Upper lobe of right lung (tissue), 1 donor: ENCODE data around the gene RHOBTB3. TPM values are rescaled to one million over a fixed set of nuclear protein-coding genes. Genes with fewer than 3 reads are reported as not detected.

Experiments
- ATAC-seq: fragments of 200-7000 bp; cut with Tn5 transposase; one replicate; pipeline ENCODE4 v1.9.1; 2020; ENCODE audit warnings: mild to moderate bottlenecking, moderate library complexity
- DNase-seq: peaks from one replicate; pipeline ENCODE4 v3.0.0-alpha.2; 2020
- H3K27ac ChIP-seq: fragments of 200-600 bp; one replicate; pipeline ENCODE4 v1.8.0; 2022
- H3K27me3 ChIP-seq: fragments of 200-600 bp; one replicate; pipeline ENCODE4 v1.8.0; 2022; ENCODE audit warnings: mild to moderate bottlenecking
- H3K36me3 ChIP-seq: fragments of 200-600 bp; one replicate; pipeline ENCODE4 v1.8.0; 2022
- H3K4me1 ChIP-seq: fragments of 200-600 bp; one replicate; pipeline ENCODE4 v1.8.0; 2022
- H3K4me3 ChIP-seq: fragments of 200-600 bp; one replicate; pipeline ENCODE4 v1.8.0; 2022; ENCODE audit warnings: mild to moderate bottlenecking
- H3K9me3 ChIP-seq: fragments of 200-600 bp; one replicate; pipeline ENCODE4 v1.8.0; 2022
- CTCF ChIP-seq: fragments of 200-600 bp; IDR thresholded peaks from one replicate; pipeline ENCODE4 v1.8.0; 2022; ENCODE audit warnings: antibody characterized with exemption
- intact Hi-C: fragments of 100-400 bp; cut with DNase I; formaldehyde crosslinking; loops from one replicate; pipeline ENCODE4 v1.11.0; 2022
- total RNA-seq: library from RNA; stranded (reverse); fragmentation: NEBNext Ultra II Directional; extraction: Animal tissue kit (Norgen Biotek cat#: 25700); gene quantifications from one replicate; pipeline ENCODE4 v1.2.1, GENCODE V29; 2021
- donor health status: DM: no; HTN: yes; CAD: no; lungs with severe emphysema.

Gene RHOBTB3
- total RNA-seq, 1 donor from 2014 or later, result 54.2 TPM

- intact Hi-C loops, result no loop called here
- H3K4me1 ChIP-seq, result no peaks in the 10 kb centered on the region
- peaks cover 9% of the 10 kb centered on the region for H3K36me3 ChIP-seq
- no peaks in the 10 kb centered on the region for H3K27me3 ChIP-seq
- H3K27ac ChIP-seq, result no peak overlapping the region
- TF ChIP-seq CTCF, result no peak
- no peak for DNase-seq
- H3K4me3 ChIP-seq, result no peak overlapping the region
- no peaks in the 10 kb centered on the region for H3K9me3 ChIP-seq
- ATAC-seq, result no peak
Observed at GRCh38 chr5:95791751-95792150, 60.6 kb downstream of the RHOBTB3 start.

- H3K9me3 ChIP-seq, result no peaks in the 10 kb centered on the region
- ATAC-seq (no peak), DNase-seq (no peak)
- H3K36me3 ChIP-seq, result no peaks in the 10 kb centered on the region
- intact Hi-C loops, result no loop called here
- H3K27ac ChIP-seq, result no peak overlapping the region
- no peaks in the 10 kb centered on the region for H3K27me3 ChIP-seq
- TF ChIP-seq CTCF, result no peak
- no peaks in the 10 kb centered on the region for H3K4me1 ChIP-seq
- H3K4me3 ChIP-seq, result no peak overlapping the region
Observed at GRCh38 chr5:95794070-95794516, 63.0 kb downstream of the RHOBTB3 start.

- no peak overlapping the region for H3K4me3 ChIP-seq
- H3K4me1 ChIP-seq, result no peaks in the 10 kb centered on the region
- H3K27ac ChIP-seq, result no peak overlapping the region
- no peak for TF ChIP-seq CTCF
- no peak for DNase-seq
- intact Hi-C loops, result no loop called here
- no peaks in the 10 kb centered on the region for H3K9me3 ChIP-seq
- no peaks in the 10 kb centered on the region for H3K36me3 ChIP-seq
- no peaks in the 10 kb centered on the region for H3K27me3 ChIP-seq
- ATAC-seq, result no peak
Observed at GRCh38 chr5:95797301-95797700, 66.2 kb downstream of the RHOBTB3 start.

GRCh38 chr5:95798048-95798447, 66.9 kb downstream of the RHOBTB3 start:
- intact Hi-C loops, result no loop called here
- Histone ChIP-seq H3K36me3 (no peaks in the 10 kb centered on the region), H3K27me3 (no peaks in the 10 kb centered on the region), H3K27ac (no peak overlapping the region), H3K4me3 (no peak overlapping the region), H3K4me1 (no peaks in the 10 kb centered on the region), H3K9me3 (no peaks in the 10 kb centered on the region)
- ATAC-seq, result no peak
- TF ChIP-seq CTCF, result no peak
- DNase-seq, result no peak

- no peak for ATAC-seq
- DNase-seq, result no peak
- Histone ChIP-seq H3K27ac (no peak overlapping the region), H3K4me3 (no peak overlapping the region), H3K4me1 (no peaks in the 10 kb centered on the region), H3K9me3 (no peaks in the 10 kb centered on the region), H3K27me3 (no peaks in the 10 kb centered on the region), H3K36me3 (no peaks in the 10 kb centered on the region)
- intact Hi-C loops, result no loop called here
- no peak for TF ChIP-seq CTCF
Observed at GRCh38 chr5:95798545-95798944, 67.4 kb downstream of the RHOBTB3 start.

GRCh38 chr5:95799191-95799835, 68.2 kb downstream of the RHOBTB3 start:
- intact Hi-C loops, result no loop called here
- H3K4me1 ChIP-seq, result no peaks in the 10 kb centered on the region
- H3K36me3 ChIP-seq, result no peaks in the 10 kb centered on the region
- no peak for DNase-seq
- no peaks in the 10 kb centered on the region for H3K9me3 ChIP-seq
- TF ChIP-seq CTCF, result no peak
- no peaks in the 10 kb centered on the region for H3K27me3 ChIP-seq
- no peak overlapping the region for H3K27ac ChIP-seq
- H3K4me3 ChIP-seq, result no peak overlapping the region
- no peak for ATAC-seq
